IMR-90 (cell line): ENCODE data around the gene PAWR. TPM values are rescaled to one million over a fixed set of nuclear protein-coding genes. Genes with fewer than 3 reads are reported as not detected.

Experiments used
- ATAC-seq: fragments of 200-7000 bp; cut with Tn5 transposase; 2 replicates; pipeline ENCODE4 v1.9.1; 2020; ENCODE audit warnings: low read depth, mild to moderate bottlenecking, moderate library complexity
- BruUV-seq: library from RNA; stranded (reverse); fragments of 400-500 nt; replicated peaks from 2 replicates; lab custom pipeline; 2021; lab: Mats Ljungman, UMichigan
- CTCF ChIA-PET: fragments of 300-600 bp; formaldehyde crosslinking; extraction: SDS; loops from one replicate; lab custom pipeline; 2021; ENCODE audit warnings: antibody characterized with exemption; lab: Yijun Ruan, JAX
- POLR2A ChIA-PET: fragments of 300-600 bp; sonication (Branson Sonifier 250); formaldehyde crosslinking; loops from one replicate; lab custom pipeline; 2022; ENCODE audit warnings: antibody characterized with exemption; ENCODE audit not compliant: unreplicated experiment; lab: Charles Lee
- DNase-seq: peaks from one replicate; pipeline ENCODE4 v3.0.0; 2013
- H2AFZ ChIP-seq: replicated peaks from 2 replicates; pipeline ENCODE3; 2013; ENCODE audit warnings: low read length, mild to moderate bottlenecking; ENCODE audit not compliant: poor library complexity
- H2AK5ac ChIP-seq: 2 replicates; pipeline ENCODE4 v1.6.1; 2013; ENCODE audit warnings: low read depth, low read length, inconsistent platforms
- H2AK9ac ChIP-seq: replicated peaks from 2 replicates; pipeline ENCODE3; 2013; ENCODE audit warnings: mild to moderate bottlenecking, low read depth, low read length, moderate library complexity; ENCODE audit not compliant: poor library complexity
- H2BK120ac ChIP-seq: 2 replicates; pipeline ENCODE4 v1.6.1; 2013; ENCODE audit warnings: low read depth, low read length, inconsistent platforms
- H2BK15ac ChIP-seq: 3 replicates; pipeline ENCODE4 v1.6.1; 2013; ENCODE audit warnings: low read depth, low read length, inconsistent platforms
- H2BK20ac ChIP-seq: 2 replicates; pipeline ENCODE4 v1.6.1; 2013; ENCODE audit warnings: low read depth, mild to moderate bottlenecking, inconsistent platforms, low read length, moderate library complexity
- H2BK5ac ChIP-seq: 2 replicates; pipeline ENCODE4 v1.6.1; 2013; ENCODE audit warnings: mild to moderate bottlenecking, low read depth, low read length, inconsistent platforms; ENCODE audit not compliant: poor library complexity, severe bottlenecking
- H3K14ac ChIP-seq: replicated peaks from 2 replicates; pipeline ENCODE4 v1.6.1; 2013; ENCODE audit warnings: low read depth, low read length, inconsistent platforms
- H3K18ac ChIP-seq: 2 replicates; pipeline ENCODE4 v1.6.1; 2013; ENCODE audit warnings: low read depth, low read length, control low read depth
- H3K23ac ChIP-seq: 2 replicates; pipeline ENCODE4 v1.6.1; 2013; ENCODE audit warnings: low read depth, low read length, inconsistent platforms
- H3K27ac ChIP-seq: 2 replicates; pipeline ENCODE4 v1.5.1; 2013; ENCODE audit warnings: mild to moderate bottlenecking, control low read depth, low read length; ENCODE audit not compliant: insufficient read depth
- H3K27me3 ChIP-seq: 2 replicates; pipeline ENCODE4 v1.6.1; 2013; ENCODE audit warnings: low read length; ENCODE audit not compliant: control insufficient read depth, insufficient read depth
- H3K36me3 ChIP-seq: 2 replicates; pipeline ENCODE4 v1.6.1; 2013; ENCODE audit warnings: low read length, mixed read lengths; ENCODE audit not compliant: control insufficient read depth, insufficient read depth
- H3K4ac ChIP-seq: 2 replicates; pipeline ENCODE4 v1.6.1; 2013; ENCODE audit warnings: low read depth, low read length, inconsistent platforms
- H3K4me1 ChIP-seq: 2 replicates; pipeline ENCODE4 v1.6.1; 2013; ENCODE audit warnings: low read length, mixed read lengths; ENCODE audit not compliant: control insufficient read depth, insufficient read depth
- H3K4me2 ChIP-seq: 2 replicates; pipeline ENCODE4 v1.6.1; 2013; ENCODE audit warnings: low read depth, mild to moderate bottlenecking, control low read depth, low read length, moderate library complexity
- H3K4me3 ChIP-seq: 2 replicates; pipeline ENCODE4 v1.5.1; 2013; ENCODE audit warnings: low read depth, mild to moderate bottlenecking, control low read depth, low read length, moderate library complexity; ENCODE audit not compliant: insufficient read depth
- H3K56ac ChIP-seq: 2 replicates; pipeline ENCODE4 v1.6.1; 2013; ENCODE audit warnings: low read length, inconsistent platforms; ENCODE audit not compliant: insufficient read depth; ENCODE audit errors: extremely low read depth
- H3K79me1 ChIP-seq, 2 experiments: 2 replicates each; pipeline ENCODE4 v1.6.1; 2013; ENCODE audit warnings: low read length in 2 of 2, inconsistent platforms in 1 of 2, low read depth in 1 of 2
- H3K9ac ChIP-seq: 2 replicates; pipeline ENCODE4 v1.6.1; 2013; ENCODE audit warnings: low read depth, low read length, control low read depth
- H3K9me1 ChIP-seq: 2 replicates; pipeline ENCODE4 v1.6.1; 2013; ENCODE audit warnings: low read length, inconsistent platforms; ENCODE audit not compliant: insufficient read depth
- H3K9me3 ChIP-seq: 2 replicates; pipeline ENCODE4 v1.6.1; 2013; ENCODE audit warnings: low read length; ENCODE audit not compliant: control insufficient read depth, insufficient read depth
- H4K20me1 ChIP-seq: 2 replicates; pipeline ENCODE4 v1.6.1; 2013; ENCODE audit warnings: low read length, inconsistent platforms; ENCODE audit not compliant: insufficient read depth
- H4K5ac ChIP-seq: 2 replicates; pipeline ENCODE4 v1.6.1; 2013; ENCODE audit warnings: mild to moderate bottlenecking, low read depth, low read length, control low read depth
- H4K8ac ChIP-seq, 2 experiments: 2 replicates each; pipeline ENCODE4 v1.6.1; 2013; ENCODE audit warnings: low read depth in 2 of 2, low read length in 2 of 2, control low read depth in 1 of 2, inconsistent platforms in 1 of 2
- H4K91ac ChIP-seq: 2 replicates; pipeline ENCODE4 v1.6.1; 2013; ENCODE audit warnings: low read depth, low read length, inconsistent platforms; ENCODE audit not compliant: insufficient read depth
- BHLHE40 ChIP-seq: fragments of 150-350 bp; IDR thresholded peaks from 2 replicates; pipeline ENCODE4 v1.6.1; 2016; ENCODE audit warnings: mild to moderate bottlenecking, low read depth, low read length
- CEBPB ChIP-seq: IDR thresholded peaks from 2 replicates; pipeline ENCODE4 v1.6.1; 2012; ENCODE audit warnings: low read depth, low read length, improper control_type of control experiment
- CHD1 ChIP-seq: IDR thresholded peaks from 2 replicates; pipeline ENCODE4 v1.6.1; 2012; ENCODE audit warnings: low read depth, low read length, improper control_type of control experiment
- ELK1 ChIP-seq: fragments of 150-350 bp; IDR thresholded peaks from 2 replicates; pipeline ENCODE4 v1.6.1; 2016; ENCODE audit warnings: low read depth, mild to moderate bottlenecking, low read length, moderate library complexity, borderline replicate concordance
- FOS ChIP-seq: fragments of 150-350 bp; IDR thresholded peaks from 2 replicates; pipeline ENCODE4 v1.6.1; 2016; ENCODE audit warnings: low read depth, low read length
- MAFK ChIP-seq: IDR thresholded peaks from 2 replicates; pipeline ENCODE4 v1.6.1; 2012; ENCODE audit warnings: low read depth, low read length, improper control_type of control experiment
- MAZ ChIP-seq: IDR thresholded peaks from 2 replicates; pipeline ENCODE4 v1.6.1; 2012; ENCODE audit warnings: low read depth, mild to moderate bottlenecking, low read length, improper control_type of control experiment, moderate library complexity, borderline replicate concordance
- MXI1 ChIP-seq: IDR thresholded peaks from 2 replicates; pipeline ENCODE4 v1.6.1; 2012; ENCODE audit warnings: low read depth, mild to moderate bottlenecking, low read length, moderate library complexity, borderline replicate concordance
- NFE2L2 ChIP-seq: fragments of 150-350 bp; IDR thresholded peaks from 2 replicates; pipeline ENCODE4 v1.6.1; 2016; ENCODE audit warnings: low read depth, mild to moderate bottlenecking, low read length
- POLR2A ChIP-seq: IDR thresholded peaks from 2 replicates; pipeline ENCODE4 v1.6.1; 2012; ENCODE audit warnings: mild to moderate bottlenecking, low read depth, low read length
- RAD21 ChIP-seq: IDR thresholded peaks from 2 replicates; pipeline ENCODE4 v1.6.1; 2012; ENCODE audit warnings: low read length, improper control_type of control experiment
- RCOR1 ChIP-seq: IDR thresholded peaks from 2 replicates; pipeline ENCODE4 v1.6.1; 2012; ENCODE audit warnings: mild to moderate bottlenecking, low read length, improper control_type of control experiment; ENCODE audit not compliant: insufficient replicate concordance
- RFX5 ChIP-seq: IDR thresholded peaks from 2 replicates; pipeline ENCODE4 v1.8.0; 2012; ENCODE audit warnings: low read depth, mild to moderate bottlenecking, low read length, moderate library complexity
- SMC3 ChIP-seq: fragments of 150-350 bp; IDR thresholded peaks from 2 replicates; pipeline ENCODE4 v1.6.1; 2016; ENCODE audit warnings: low read depth, mild to moderate bottlenecking, antibody characterized with exemption, low read length, moderate library complexity
- USF2 ChIP-seq: fragments of 150-350 bp; IDR thresholded peaks from 2 replicates; pipeline ENCODE4 v1.6.1; 2017; ENCODE audit warnings: mild to moderate bottlenecking, antibody characterized with exemption, low read length, low read depth
- WGBS, 2 experiments: methylation state at CpG; one replicate each; pipeline versions ENCODE4 v1.1.5 to v1.1.7; 2013; ENCODE audit warnings: missing lambda C conversion rate in 2 of 2; ENCODE audit not compliant: insufficient read length in 1 of 2; ENCODE audit errors: extremely low coverage in 2 of 2; 5-methylcytosine and 5-hydroxymethylcytosine counted together
- dilution Hi-C: fragments of 300-500 bp; cut with HindIII; formaldehyde crosslinking; loops from one replicate; pipeline ENCODE4 v1.14.3; 2018; ENCODE audit warnings: low sequenced_read_pairs; ENCODE audit not compliant: unreplicated experiment
- in situ Hi-C: fragments of 300-500 bp; cut with MboI; formaldehyde crosslinking; loops from 3 replicates; pipeline ENCODE4 v1.14.3; 2019; ENCODE audit warnings: low sequenced_read_pairs, inconsistent platforms, mixed read lengths
- intact Hi-C: fragments of 100-400 bp; cut with micrococcal nuclease; formaldehyde crosslinking; loops from 2 replicates; pipeline ENCODE4 v1.10.0; 2022
- polyA plus RNA-seq, 3 experiments: library from polyadenylated mRNA; depleted of rRNA; stranded (reverse); fragments of >200 nt; gene quantifications; 2 replicates each; pipeline ENCODE4 v1.2.3, GENCODE V29; 2012; ENCODE audit warnings: low replicate concordance in 1 of 3
- total RNA-seq: library from RNA; depleted of rRNA; stranded (reverse); fragments of >200 nt; gene quantifications from 2 replicates; pipeline ENCODE4 v1.2.3, GENCODE V29; 2012
- TF ChIP-seq, protein P1 (sequence below): conservative IDR thresholded peaks from 2 replicates; pipeline ENCODE4 v1.5.1; 2012; ENCODE audit warnings: mild to moderate bottlenecking, low read depth, low read length, improper control_type of control experiment

The PAWR gene
- total and polyA plus RNA-seq, 2 of the 4 experiments (the other 2 are of a cell fraction), result 13.2 to 13.6 TPM

DNA sequence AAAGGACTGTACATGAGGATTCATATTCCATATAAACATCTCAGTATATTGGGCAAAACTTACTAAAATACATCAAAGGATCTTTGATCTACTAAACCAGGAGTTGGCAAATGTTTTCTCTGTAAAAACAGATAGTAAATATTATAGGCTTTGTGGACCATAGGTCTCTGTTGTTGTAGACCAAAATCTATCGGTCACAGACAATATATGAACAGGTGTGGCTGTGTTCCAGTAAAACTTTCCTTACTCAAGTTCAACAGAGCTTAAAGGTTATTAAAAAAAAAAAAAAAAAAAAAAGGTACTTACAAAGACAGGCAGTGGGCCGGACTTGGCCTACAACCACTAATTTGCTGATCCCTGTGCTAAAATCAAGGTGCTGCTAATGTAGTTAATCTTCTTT is 40.3 kb downstream of the PAWR start:
- POLR2A ChIA-PET, result no interaction called here
- Histone ChIP-seq H3K4me3 (no peak overlapping the region), H3K27me3 (no peaks in the 10 kb centered on the region), H3K4me2 (no peak overlapping the region), H2BK15ac (no peak overlapping the region), H2BK20ac (no peak overlapping the region), H3K36me3 (no peaks in the 10 kb centered on the region), H4K20me1 (peaks cover 3% of the 10 kb centered on the region; the same call in 1 of the 2 replicates), H3K23ac (no peak overlapping the region), H2BK5ac (no peak overlapping the region), H2AFZ (no peak overlapping the region), H3K9me3 (no peaks in the 10 kb centered on the region), H4K5ac (no peak overlapping the region), H2BK120ac (no peak overlapping the region), H2AK9ac (no peak overlapping the region), H3K4ac (no peak overlapping the region), H3K27ac (no peak overlapping the region), H3K79me1 (peaks cover 31 to 57% of the 10 kb centered on the region in 2 experiments), H3K14ac (no peak overlapping the region), H3K9ac (no peak overlapping the region), H3K18ac (no peak overlapping the region), H3K4me1 (no peaks in the 10 kb centered on the region), H2AK5ac (no peak overlapping the region), H3K9me1 (peaks cover 4% of the 10 kb centered on the region), H3K56ac (no peak overlapping the region), H4K91ac (no peak overlapping the region), H4K8ac (no peak overlapping the region)
- DNase-seq, result no peak
- in situ Hi-C loops, result no loop called here
- no peak for ATAC-seq
- TF ChIP-seq CHD1 (no peak), BHLHE40 (no peak), MAFK (no peak), ELK1 (no peak), SMC3 (no peak), RCOR1 (no peak), RFX5 (no peak), MXI1 (no peak), NFE2L2 (no peak), POLR2A (no peak), CEBPB (no peak), RAD21 (no peak), USF2 (no peak), MAZ (no peak), FOS (no peak)
- TF ChIP-seq, protein P1, sequence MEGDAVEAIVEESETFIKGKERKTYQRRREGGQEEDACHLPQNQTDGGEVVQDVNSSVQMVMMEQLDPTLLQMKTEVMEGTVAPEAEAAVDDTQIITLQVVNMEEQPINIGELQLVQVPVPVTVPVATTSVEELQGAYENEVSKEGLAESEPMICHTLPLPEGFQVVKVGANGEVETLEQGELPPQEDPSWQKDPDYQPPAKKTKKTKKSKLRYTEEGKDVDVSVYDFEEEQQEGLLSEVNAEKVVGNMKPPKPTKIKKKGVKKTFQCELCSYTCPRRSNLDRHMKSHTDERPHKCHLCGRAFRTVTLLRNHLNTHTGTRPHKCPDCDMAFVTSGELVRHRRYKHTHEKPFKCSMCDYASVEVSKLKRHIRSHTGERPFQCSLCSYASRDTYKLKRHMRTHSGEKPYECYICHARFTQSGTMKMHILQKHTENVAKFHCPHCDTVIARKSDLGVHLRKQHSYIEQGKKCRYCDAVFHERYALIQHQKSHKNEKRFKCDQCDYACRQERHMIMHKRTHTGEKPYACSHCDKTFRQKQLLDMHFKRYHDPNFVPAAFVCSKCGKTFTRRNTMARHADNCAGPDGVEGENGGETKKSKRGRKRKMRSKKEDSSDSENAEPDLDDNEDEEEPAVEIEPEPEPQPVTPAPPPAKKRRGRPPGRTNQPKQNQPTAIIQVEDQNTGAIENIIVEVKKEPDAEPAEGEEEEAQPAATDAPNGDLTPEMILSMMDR, result no peak
- dilution Hi-C loops, result no loop called here
- intact Hi-C loops, result no loop called here
- CTCF ChIA-PET, result interaction anchor here (0.6 kb wide), 1 partner anchor 136 kb away, joined by 4 read pairs; no protein-coding TSS in a partner anchor
- no TSS peak for BruUV-seq
- WGBS, 2 experiments, result no CpG with 5 or more reads among the region's 2 CpGs
